ENCODE results near the gene SMCO2.

DNA sequence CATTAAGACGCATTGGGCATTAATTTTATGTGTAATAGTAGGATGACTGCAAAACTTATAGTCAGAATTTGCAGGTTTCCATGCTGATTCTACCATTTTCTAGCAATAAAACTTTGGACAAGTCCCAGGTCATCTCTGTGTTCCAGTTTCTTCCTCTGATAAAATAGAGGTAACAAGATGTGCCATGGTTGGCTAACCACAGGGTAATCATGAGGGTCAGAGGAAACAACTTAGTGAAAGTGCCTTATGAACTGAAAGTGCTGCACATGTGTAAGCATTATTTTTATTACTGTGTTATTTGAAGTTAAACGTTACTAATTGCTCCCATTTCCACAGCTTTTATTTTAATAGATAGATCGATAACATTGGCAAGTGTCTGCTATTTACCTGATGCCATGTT, 21.1 kb downstream of the SMCO2 start:
- TF ChIP-seq EZH2 (IDR thresholded peaks at IDR 0.05) = no peak
- TF ChIP-seq POLR2AphosphoS5 (IDR thresholded peaks at IDR 0.05; ENCODE audit: borderline replicate concordance, low read depth, low read length) = no peak

All from SK-N-MC (cell line).